Embryonic facial prominence (tissue), 1 donor: ENCODE data around the gene KLHL2.
"Not testable (repeated sequence)": the region's sequence is repeated elsewhere in the genome, so short reads cannot be mapped to it uniquely, and the experiment has no call there.

Experiments
- DNase-seq: peaks from one replicate; pipeline ENCODE4 v3.0.0-alpha.2; 2016; ENCODE audit errors: extremely low spot score

KLHL2 gene

GRCh38 chr4:165328101-165328425 is 120.7 kb downstream of the KLHL2 start:
- no peak for DNase-seq

GRCh38 chr4:165328708-165329107 is 121.3 kb downstream of the KLHL2 start:
- DNase-seq, result no peak

GRCh38 chr4:165330071-165330470 is 122.7 kb downstream of the KLHL2 start:
- DNase-seq, result no peak

GRCh38 chr4:165330666-165331065 is 123.3 kb downstream of the KLHL2 start:
- DNase-seq, result no peak

DNA sequence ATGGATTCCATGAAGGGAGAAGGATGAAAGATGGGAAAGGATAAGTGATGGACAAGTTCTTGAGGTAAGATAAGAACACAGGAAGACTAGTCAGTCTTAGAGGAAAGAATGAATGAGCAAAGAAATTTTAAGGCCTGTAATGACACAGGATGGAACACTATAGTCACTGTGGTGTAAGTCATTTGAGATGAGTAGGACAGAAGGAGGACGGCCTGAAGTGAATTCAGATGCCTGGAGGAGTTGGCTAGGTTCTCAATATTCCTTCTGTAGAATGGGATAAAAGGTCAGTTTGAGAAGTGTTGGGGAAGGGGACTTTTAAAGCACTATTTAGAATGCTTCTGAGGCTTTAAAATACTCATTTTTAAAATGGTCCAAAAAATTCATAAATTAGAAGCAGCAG is 124.0 kb downstream of the KLHL2 start:
- no peak for DNase-seq

- DNase-seq, result no peak
Observed at GRCh38 chr4:165331823-165332222, 124.5 kb downstream of the KLHL2 start.

DNA sequence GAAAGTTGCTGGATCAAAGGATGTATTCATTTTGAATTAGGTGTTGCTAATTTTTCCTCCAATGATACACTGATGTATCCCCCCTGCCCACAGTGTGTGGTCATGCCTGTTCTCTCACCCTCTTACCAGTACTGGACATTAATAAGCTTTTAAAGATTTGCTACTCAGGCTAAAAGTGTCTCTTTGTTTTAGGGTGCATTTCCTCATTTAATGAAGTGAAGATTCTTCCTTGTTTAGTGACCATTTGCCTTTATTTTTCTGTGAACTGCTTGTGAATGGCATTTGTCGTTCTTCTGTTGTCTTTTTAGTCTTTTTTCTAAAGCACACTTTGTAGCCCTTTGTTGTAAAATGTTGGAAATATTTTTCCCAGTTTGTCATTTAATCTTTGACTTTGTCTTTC is 125.1 kb downstream of the KLHL2 start:
- no peak for DNase-seq

GRCh38 chr4:165335163-165335703 is 127.9 kb downstream of the KLHL2 start:
- DNase-seq, result no peak

GRCh38 chr4:165336743-165337142 is 129.4 kb downstream of the KLHL2 start:
- DNase-seq, result no peak

- DNase-seq, result not testable (repeated sequence)
Observed at GRCh38 chr4:165342340-165342739, 135.0 kb downstream of the KLHL2 start.

DNA sequence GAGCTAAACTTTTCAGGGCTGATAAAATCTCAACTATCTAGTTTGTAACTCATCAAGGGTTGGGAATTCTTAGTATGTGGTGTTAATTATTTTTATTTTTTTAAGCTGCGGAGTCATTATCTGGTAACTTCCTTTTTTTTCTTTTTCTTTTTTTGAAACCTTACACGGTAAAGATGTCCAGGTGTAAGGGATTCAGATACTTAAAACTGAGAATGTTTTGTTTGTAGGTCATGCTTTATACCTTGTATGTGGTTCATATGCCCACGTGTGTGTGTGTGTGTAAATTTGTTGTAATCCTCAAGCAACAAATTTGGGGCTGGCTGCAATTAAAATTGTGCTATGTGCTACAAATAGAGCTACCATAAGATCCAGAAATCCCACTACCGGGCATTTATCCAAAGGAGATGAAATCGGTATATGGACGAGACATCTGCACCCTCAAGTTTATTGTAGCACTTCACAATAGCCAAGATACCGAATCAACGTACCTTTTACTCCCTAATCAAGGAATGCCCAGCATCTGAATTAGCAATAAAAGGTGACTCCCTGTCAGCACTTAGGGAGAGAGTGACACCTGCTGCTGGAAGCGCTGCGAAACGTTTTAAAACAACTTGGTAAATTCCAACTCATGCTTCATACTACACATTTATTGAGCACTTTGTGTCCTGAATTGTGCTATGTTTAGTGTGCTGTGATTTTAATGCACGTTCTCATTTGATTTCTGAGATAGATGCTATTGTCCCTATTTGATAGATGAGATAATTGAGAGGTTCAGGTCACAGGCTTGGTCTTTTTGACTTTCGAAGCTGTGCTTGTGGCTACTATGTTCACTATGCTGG is 136.2 kb downstream of the KLHL2 start:
- no peak for DNase-seq

DNA sequence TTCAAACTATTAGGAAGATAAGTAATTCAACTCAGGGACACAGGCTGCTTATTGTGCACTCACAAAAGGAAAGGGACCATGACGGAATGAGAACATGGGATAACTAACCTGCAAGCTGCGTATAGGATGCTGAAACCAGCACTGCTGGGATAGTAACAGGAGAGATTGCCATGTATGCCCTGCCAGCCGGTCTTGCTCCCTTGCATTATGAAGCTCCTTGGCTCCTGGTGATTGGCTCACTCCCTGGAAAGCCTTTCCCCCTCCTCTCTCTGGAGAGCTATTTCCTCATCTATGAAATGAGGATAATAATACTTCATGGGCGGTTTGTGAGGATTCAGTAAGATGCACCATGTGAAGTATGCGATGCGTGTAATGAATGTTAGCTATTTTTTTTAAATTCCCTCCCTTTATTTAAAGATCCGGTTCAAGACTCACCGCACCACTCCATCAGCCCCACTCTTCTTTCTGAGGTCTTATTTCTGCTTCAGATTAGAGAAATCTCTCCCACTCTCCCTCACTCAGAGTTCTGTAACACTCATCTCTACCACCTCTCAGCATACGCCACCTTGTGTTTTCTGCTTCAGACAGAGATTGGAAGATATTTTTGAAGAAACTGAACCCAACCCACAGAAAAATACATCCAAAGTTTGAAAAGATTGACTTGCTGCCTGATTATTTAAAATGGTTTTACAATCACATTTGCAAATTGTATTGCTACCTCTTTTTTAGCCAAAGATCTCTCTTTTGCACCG is 138.5 kb downstream of the KLHL2 start:
- no peak for DNase-seq

DNA sequence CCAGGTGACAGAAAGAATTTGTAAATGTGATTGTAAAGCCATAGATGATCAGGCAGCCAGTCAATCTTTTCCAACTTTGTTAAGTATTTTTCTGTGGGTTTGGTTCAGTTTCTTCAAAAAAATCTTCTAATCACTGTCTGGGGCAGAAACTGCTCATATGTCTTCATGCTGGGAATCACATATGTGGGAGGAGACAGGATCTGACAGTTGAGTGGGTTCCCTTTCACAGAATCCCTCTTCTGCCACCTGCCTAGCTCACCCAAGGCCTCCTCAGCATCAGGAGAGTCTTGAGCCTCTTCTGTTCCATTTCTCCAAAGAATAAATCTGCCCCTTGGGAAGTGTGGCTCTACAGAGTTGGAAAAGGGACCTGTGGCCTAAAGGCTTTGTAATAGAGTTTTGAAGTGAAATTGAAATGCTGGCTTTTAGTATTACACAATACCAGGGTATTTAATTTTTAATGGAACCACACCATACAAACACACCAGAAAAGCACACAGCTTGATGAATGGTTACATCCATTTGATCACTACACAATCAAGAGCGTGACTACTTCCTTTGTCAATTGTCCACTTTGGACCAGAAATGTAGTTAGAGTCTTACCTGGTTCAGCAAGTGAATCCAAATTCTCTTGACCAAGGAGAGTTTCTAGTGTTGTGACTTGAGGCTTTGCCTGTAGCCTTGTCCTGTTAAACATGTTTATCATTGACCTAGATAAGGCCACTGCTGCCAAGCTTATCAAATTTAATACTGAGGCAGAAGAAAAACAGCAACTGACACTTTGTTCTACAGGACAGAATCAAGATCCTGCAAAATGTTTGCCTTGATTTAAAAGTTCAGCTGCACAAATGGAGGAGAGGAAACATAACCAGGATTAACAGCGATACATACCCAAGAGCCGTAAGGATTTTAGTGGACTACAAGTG is 140.5 kb downstream of the KLHL2 start:
- DNase-seq, result no peak

DNA sequence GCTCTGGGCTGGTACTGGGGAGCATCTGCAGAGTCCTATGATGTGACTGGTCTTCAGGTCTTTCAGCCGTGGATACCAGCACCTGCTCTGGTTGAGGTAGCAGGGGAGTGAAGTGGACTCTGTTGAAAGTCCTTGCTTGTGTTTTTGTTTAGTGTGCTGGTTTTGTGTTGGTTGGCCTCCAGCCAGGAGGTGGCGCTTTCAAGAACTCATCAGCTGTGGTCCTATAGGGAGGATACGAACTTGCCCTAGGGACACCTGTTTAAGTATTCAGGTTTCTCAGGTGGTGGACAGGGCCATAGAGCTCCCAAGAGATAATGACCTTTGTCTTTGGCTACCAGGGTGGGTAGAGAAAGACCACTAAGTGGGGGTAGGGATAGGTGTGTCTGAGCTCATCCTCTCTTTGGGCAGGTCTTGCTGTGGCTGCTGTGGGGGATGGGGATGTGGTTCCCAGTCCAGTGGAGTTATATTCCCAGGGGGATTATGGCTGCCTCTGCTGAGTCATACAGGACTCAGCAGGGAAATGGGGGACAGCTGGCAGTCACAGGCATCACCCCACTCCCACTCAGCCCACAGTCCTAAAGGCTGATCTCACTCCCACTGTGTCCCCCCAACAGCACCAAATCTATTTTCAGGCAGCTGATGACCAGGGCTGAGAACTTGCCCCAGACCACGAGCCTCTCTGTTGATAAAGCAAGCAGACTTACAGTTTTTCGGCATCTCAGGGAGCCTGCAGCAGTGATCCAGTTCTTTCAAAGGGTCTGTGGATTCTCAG is 144.2 kb downstream of the KLHL2 start:
- no peak for DNase-seq

GRCh38 chr4:165355900-165356300 is 148.5 kb downstream of the KLHL2 start:
- no peak for DNase-seq

DNA sequence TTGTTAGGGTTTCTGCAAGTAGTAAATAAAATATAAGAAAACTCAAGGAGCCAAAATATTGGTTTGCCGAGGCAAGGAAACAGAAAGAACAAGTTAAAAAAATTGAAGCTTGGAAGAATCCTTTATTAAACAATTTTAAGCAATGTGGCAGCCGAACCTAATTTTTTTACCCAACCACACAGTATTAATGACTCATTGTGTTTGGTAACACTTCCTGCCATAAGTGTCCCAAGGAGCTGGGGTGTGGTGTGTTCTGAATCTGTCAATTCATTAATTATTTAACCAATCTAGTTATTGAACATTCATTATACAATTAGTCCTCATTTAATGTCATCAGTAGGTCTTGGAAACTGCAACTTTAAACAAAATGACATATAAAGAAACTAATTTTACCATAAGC is 152.1 kb downstream of the KLHL2 start:
- no peak for DNase-seq

DNA sequence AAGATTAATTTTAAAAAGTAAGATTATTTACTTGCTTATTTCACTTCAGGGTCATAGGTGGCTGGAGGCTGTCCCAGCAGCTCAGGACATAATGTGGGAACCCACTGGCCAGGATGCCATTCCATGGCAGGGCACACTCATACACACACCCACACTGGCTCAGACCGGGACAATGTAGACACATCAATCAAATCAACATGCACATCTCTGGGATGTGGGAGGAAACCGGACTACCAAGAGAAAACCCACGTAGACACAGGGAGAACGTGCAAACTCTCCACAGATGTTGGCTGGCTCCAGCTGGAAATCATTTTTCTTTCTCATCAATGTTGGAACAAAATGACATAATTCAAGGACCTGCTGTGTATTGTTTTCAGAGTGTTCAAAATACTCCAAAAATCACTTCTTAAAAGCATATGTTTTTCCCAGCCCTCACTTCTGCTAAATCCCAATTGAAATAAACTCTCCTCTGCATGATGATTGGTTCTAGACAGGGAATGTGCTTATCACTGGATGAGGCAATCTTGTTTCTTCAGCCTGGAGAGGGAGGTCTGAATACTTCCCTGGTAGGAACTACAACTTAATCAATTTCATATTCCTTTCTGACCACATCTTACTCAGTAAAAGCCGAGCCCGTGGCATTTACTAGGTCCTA is 152.8 kb downstream of the KLHL2 start:
- no peak for DNase-seq

GRCh38 chr4:165360985-165361670 is 153.8 kb downstream of the KLHL2 start:
- no peak for DNase-seq

DNA sequence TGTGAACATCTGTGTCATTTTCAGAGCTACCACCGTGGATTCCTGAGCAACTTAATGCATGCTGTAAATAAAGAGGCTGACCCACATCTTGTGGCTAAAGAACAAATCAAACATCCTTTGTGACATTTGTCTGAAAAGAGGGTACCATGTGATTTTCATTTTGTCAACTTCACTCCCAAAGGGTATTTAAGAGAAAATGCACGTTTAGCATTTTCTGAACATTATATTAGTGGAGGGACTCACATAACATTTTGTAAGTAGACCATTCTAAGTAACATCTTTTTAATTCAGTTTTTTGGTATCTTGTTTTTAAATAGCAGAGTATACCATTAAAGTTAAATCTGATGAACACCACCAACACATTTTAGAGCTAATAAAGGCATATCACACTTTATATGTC is 154.4 kb downstream of the KLHL2 start:
- DNase-seq, result no peak

GRCh38 chr4:165364452-165365080 is 157.2 kb downstream of the KLHL2 start:
- no peak for DNase-seq
